ENCODE measurements around the gene TTN.

DNA sequence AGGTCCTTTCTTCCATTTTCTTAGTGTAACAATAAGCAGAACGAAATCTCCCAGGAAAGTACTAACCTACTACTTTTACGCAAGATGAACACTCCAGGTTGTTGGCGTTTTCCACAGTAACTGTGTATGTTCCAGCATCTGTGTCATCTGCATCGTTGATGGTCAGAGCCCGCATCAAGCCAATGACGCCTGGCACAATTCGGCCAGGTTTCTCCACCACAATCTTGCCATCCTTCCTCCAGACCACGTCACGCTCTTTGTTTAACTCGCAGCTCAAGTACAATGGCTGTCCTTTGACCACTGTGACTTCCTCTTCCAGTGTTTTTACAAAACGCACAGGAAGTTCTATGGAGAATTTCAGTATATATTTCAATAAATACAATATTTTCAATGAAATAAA lies 171.3 kb downstream of the TTN start:
- TF ChIP-seq SP1 (IDR thresholded peaks at IDR 0.05; ENCODE audit: low read depth) = no peak
- TF ChIP-seq, protein P1, sequence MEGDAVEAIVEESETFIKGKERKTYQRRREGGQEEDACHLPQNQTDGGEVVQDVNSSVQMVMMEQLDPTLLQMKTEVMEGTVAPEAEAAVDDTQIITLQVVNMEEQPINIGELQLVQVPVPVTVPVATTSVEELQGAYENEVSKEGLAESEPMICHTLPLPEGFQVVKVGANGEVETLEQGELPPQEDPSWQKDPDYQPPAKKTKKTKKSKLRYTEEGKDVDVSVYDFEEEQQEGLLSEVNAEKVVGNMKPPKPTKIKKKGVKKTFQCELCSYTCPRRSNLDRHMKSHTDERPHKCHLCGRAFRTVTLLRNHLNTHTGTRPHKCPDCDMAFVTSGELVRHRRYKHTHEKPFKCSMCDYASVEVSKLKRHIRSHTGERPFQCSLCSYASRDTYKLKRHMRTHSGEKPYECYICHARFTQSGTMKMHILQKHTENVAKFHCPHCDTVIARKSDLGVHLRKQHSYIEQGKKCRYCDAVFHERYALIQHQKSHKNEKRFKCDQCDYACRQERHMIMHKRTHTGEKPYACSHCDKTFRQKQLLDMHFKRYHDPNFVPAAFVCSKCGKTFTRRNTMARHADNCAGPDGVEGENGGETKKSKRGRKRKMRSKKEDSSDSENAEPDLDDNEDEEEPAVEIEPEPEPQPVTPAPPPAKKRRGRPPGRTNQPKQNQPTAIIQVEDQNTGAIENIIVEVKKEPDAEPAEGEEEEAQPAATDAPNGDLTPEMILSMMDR (IDR thresholded peaks at IDR 0.05 in 2 of 3, conservative IDR thresholded peaks at IDR 0.05 in 1 of 3; ENCODE audit: borderline replicate concordance in 1 of 3, insufficient read depth in 1 of 3, low read depth in 2 of 3, low read length in 2 of 3) = no peak

Measured in HCT116 (cell line).